HG03159 (cell line): Measurements from ENCODE around the gene ZBTB24.
"Not testable (repeated sequence)": the region's sequence is repeated elsewhere in the genome, so short reads cannot be mapped to it uniquely, and the experiment has no call there.

Source experiments
- ATAC-seq: cut with Tn5 transposase; IDR thresholded peaks from one replicate; pipeline ENCODE4 v1.9.1; 2021; ENCODE audit warnings: mild to moderate bottlenecking, moderate library complexity; ENCODE audit not compliant: unreplicated experiment

The ZBTB24 gene

DNA sequence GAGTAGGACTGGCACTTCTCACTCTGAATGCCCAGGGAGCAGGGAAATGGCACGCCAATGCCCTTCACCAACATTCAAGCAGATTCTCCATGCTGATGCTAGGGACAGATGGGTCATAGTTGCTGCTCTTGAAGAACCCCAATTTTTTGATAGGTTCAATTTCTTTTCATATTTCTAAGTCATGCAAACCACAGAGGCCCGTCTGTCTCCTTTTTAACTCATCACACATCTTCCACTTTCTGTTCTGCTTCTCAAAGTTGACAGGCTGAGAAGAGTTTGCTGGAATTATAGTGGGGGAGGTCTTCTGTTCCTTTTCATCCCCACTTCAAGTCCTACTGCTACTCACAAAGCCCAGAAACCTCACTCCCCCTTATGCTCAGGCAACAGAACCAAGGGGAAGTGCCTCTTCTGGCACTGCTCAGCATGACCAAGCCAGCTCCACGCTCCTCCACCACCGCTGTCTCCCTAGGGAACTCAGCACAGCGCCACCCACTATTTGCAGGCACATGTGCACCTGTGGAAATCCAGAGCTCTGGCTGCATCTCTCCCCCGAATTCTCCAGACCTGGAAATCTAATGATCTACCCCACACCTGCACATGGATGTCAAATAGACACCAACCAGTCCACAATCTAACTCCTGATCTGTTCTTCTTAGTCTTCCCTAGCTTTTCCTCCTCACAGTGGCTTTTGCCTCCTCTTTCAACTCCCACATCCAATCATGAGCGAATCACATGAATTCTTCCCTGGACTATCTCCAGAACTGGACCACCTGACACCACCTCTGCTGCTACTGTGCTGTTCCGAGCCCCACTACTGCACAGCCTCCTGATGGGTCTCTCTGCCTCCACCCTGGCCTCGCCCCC, 10.7 kb downstream of the ZBTB24 start:
- no peak for ATAC-seq

GRCh38 chr6:109471105-109471810, 11.8 kb downstream of the ZBTB24 start:
- ATAC-seq, result no peak

DNA sequence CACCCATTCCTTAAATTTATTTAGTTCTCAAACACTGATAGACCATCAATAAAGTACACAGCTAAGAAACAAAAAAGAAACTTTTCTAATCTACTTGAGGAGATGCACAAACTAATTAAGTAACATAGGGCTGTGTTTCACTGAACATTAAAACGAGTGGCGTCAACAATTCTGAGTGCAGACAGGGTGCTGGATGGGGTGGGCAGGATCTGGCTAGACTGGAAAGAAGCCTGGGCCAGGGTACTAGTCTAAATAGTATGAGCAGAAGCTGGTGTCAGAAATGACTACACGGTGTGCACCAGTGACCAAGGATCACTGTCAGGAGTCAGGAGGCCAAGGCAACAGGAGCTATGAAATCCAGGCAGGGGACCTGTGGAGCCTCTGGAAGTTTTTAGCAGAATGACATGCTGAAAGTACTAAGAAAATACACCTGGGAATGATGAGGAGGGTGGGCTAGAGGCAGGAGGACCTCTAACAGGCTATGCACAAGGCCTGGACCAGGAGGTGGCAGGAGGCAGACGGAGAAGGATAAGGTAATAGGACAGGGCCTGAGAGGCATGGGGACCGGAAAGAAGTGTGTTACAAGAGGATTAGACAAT, 13.3 kb downstream of the ZBTB24 start:
- ATAC-seq, result no peak

DNA sequence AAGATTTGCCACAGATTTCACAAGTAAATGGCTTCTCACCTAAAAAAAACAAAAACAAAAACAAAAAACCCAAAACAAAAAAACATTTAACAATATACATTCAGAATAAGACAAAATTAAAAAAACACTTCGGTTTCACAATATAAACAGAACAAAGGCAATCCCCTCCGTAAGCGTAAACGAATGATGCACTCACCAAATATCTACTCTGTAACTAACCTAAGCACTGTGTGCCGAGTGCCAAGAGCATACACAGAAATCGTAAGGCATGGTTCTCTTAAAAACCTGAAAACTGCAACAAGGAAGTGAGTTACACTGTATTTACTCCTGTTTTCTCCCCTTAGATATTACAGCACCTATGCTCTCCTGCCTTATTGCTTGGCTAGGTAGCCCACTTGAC, 15.3 kb downstream of the ZBTB24 start:
- ATAC-seq, result no peak

- ATAC-seq, result no peak
Measured at GRCh38 chr6:109466212-109466923, 16.7 kb downstream of the ZBTB24 start.

DNA sequence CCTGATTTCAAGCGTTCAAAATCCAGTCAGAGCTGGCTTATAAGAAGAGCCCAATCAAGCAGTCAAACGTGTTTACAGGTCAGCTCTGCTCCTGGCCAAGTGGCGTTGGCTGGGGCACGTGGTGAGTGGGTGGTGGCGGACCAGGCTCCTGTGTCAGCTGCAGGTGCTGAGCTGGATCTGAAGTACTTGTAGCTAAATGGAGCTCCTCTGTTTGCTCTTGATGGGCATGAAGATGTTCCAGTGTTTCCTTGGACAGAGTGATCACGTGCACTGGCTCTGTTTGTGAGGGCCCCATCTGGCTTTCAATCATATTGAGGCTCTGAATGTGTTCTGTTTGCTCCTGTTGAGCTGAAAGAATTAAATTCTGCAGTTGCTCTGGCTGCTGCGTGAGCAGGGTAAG, 17.2 kb downstream of the ZBTB24 start:
- no peak for ATAC-seq

DNA sequence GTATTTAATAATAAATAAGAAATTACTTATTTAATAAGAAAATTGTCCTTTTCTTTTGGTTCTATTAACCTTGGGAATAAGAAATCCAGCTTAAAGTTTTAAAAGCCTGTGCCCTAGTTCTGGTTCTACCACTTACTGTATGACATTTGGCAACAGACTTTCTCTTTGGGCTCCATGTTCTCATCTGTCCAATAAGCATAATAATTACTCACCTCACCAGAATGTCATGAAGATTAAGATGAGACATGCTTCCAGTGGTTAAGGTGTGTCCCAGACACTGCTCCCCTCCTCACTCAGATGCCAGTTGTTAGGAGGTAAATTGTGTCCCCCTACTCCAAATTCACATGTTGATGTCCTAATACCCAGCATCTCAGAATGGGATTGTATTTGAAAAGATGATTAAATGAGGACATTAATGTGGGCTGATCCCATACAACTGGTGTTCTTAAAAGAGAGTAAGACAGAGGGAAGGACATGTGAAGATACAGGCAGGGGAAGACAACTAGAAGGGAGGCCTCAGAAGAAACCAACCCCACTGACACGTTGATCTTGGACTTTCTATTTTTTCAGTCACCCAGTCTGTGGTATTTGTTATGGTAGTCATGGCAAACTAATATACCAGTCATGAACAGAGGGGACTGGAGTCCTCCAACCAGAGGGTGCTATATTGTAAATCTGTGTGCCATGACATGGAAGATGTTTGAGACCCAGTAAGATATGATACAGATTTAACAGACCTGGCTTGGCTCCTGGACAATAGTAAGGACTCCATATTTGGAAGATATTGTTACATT, 21.1 kb downstream of the ZBTB24 start:
- ATAC-seq, result no peak

DNA sequence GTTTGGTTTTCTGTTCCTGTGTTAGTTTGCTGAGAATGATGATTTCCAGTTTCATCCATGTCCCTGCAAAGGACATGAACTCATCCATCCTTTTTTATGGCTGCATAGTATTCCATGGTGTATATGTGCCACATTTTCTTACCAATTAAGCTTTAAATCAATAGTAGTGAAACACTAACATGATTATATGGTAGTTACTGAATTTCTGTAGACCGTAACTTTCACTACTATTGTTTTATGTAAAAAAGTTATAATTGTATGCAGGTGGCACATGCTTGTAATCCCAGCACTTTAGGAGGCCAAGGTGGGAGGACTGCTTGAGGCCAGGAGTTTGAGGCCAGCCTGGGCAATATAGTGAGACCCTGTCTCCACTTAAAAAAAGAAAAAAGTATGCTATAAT, 21.8 kb downstream of the ZBTB24 start:
- ATAC-seq, result not testable (repeated sequence)

DNA sequence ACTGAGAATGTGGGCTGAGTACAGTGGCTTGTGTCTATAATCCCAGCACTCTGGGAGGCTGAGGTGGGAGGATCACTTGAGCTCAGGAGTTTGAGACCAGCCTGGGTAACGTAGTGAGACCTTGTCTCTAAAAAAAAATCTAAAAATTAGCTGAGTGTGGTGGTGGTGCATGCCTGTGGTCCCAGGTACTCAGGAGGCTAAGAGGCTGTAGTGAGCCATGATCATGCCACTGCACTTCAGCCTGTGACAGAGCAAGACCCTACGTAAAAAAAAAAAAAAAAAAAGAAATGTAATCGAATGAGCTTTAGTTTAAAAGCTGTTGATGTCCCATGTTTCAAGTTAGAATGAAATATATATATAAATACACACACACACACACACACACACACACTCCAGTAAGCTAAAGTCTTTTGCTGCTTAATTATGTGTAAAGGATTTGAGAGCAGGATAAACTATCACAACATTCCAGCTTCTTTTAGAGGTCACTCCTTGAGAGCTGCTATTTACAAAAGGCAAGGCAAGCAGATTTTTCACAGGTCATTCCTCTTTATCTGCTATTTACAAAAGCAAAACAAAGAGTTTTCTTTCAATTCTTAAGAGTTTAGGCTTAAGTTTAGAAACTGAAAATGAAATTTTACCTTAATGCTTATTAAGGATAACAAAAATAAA, 22.7 kb downstream of the ZBTB24 start:
- ATAC-seq, result no peak

DNA sequence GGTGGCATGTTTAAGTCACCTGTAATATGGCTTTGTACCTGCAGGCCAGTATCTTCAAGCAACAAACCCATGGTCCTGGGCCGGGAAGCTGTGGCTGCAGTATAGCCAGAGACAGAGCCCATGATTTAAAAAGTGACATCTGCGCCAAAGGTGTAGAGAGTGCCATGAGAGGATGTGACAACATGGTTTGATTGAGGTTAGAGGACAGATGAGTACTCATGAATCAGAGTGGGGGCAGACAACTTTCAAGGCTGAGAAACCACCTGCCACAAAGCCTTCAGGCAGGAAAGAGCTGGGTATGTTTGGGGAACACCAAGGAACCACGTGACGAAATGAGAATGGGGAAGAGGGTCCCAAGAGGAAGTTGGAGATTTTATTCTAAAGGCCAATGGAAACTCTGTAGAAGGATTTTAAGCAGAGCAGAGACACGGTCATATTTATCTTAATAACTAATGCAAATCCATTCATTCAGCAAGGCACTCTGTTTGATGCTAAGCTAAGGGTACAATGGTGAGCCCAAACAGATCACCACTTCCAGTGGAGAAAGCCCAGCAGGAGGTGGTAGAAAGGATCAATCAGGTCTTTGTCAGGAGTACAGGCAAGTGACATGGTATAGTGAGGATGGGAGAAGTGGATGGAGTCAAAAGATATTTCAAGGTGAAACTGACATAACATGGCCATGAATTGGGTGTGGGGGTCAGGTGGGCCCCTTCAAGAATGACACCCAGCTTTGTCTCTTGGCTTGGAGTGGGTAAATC, 24.1 kb downstream of the ZBTB24 start:
- no peak for ATAC-seq

DNA sequence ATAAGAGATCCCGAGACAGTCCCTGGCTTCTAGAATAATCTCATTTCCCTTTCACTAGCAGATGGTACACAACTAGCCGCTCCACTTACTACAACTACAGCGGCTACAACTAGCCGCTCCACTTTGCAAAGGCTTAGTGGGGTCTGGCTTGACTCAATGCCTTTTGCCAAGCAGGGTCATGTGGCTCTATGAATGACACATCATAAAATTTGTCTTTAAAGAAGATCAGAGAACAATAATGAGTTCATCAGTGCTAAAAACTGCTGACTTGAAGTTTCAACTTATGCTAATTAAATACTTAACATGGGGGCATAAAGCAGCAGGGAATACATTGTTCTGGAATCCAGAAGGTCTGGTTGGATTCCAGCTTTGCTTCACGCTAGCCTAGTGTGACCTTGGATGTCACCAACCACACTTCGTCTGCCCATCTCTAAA, 25.4 kb downstream of the ZBTB24 start:
- no peak for ATAC-seq

GRCh38 chr6:109456710-109457561, 26.1 kb downstream of the ZBTB24 start:
- no peak for ATAC-seq

DNA sequence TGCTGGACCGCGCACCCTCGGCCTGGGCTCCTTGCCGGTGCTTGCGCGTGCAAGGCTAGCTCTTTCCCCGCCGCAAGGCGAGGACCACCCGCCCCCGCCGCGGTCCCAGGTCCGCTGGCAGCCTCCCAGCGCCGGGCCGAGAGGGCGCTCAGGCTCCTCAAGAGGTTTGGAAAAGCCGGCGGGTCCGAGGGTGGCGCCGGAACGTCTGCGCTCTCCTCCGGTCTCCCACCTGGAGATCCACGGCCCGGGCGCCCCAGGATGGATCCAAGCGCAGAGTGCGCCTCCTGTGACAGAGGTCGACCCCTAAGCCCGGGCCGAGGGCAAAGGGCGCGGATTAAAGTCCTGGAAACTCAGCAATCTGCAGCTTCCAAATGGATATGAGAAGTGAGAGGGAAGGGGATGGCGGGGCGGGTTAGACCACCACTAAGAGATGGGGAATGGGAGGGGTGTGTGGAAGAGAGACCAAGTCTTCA, 26.9 kb downstream of the ZBTB24 start:
- no peak for ATAC-seq

- ATAC-seq, result peak; percentile 65
Measured at GRCh38 chr6:109455437-109456110, 27.4 kb downstream of the ZBTB24 start, which contains the start of gene MICAL1. MICAL1 (minus strand) TSS chr6:109455772; CDS start chr6:109454196, 1,576 bp downstream.

GRCh38 chr6:109454496-109455436, 28.3 kb downstream of the ZBTB24 start:
- peak; percentile 26 for ATAC-seq
